HepG2 (cell line): ENCODE results near the gene GRAMD1B. TPM values are rescaled to one million over a fixed set of nuclear protein-coding genes. Genes with fewer than 3 reads are reported as not detected.
A peak's percentile ranks its signal among the peaks of the same experiment; 100 is the strongest.

Experiments
- ATAC-seq: fragments of 200-7000 bp; cut with Tn5 transposase; 3 replicates; pipeline ENCODE4 v1.9.1; 2020; ENCODE audit warnings: mild to moderate bottlenecking, moderate library complexity
- BruUV-seq: library from RNA; stranded (reverse); fragments of 400-500 nt; replicated peaks from 2 replicates; lab custom pipeline; 2021; lab: Mats Ljungman, UMichigan
- CTCF ChIA-PET: fragments of 300-600 bp; formaldehyde crosslinking; extraction: SDS; loops from one replicate; lab custom pipeline; 2021; ENCODE audit warnings: low total read pairs, inconsistent platforms, low intra/inter-chr PET ratio; lab: Yijun Ruan, JAX
- POLR2A ChIA-PET: fragments of 350-600 bp; sonication (Branson Sonifier 250); formaldehyde crosslinking; loops from one replicate; lab custom pipeline; 2020; ENCODE audit warnings: antibody characterized with exemption, inconsistent platforms; lab: Yijun Ruan, JAX
- DNase-seq: peaks from one replicate; pipeline ENCODE4 v3.0.0-alpha.2; 2015; ENCODE audit warnings: low spot score
- FAIRE-seq: peaks from 3 replicates; lab custom pipeline; 2011; peaks lifted over from hg19 to GRCh38; lab: Jason Lieb, UNC
- H2AFZ ChIP-seq: one replicate; pipeline ENCODE4 v1.6.1; 2011; ENCODE audit warnings: low read length, inconsistent platforms
- H3K27ac ChIP-seq: fragments of 300-600 bp; 3 replicates; pipeline ENCODE4 v1.8.0; 2011; ENCODE audit warnings: mixed run types, mild to moderate bottlenecking, mixed read lengths, low read length, inconsistent platforms; ENCODE audit not compliant: insufficient read depth; ENCODE audit errors: extremely low read length
- H3K27me3 ChIP-seq, 2 experiments: fragments of 200-600 bp in 1 of 2; 2 replicates in 1 of 2; 3 replicates in 1 of 2; pipeline versions ENCODE4 v1.6.0 to v1.8.0; 2011; ENCODE audit warnings: low read length in 2 of 2, mild to moderate bottlenecking in 2 of 2, moderate library complexity in 2 of 2, inconsistent platforms in 1 of 2; ENCODE audit not compliant: insufficient read depth in 2 of 2, control insufficient read depth in 1 of 2
- H3K36me3 ChIP-seq, 2 experiments: fragments of 200-600 bp in 1 of 2; replicated peaks in 1 of 2; 2 replicates in 1 of 2; 3 replicates in 1 of 2; pipeline versions ENCODE4 v1.5.1 to v1.8.0; 2011; ENCODE audit warnings: low read length in 2 of 2, inconsistent platforms in 1 of 2; ENCODE audit not compliant: insufficient read depth in 2 of 2, control insufficient read depth in 1 of 2
- H3K4me1 ChIP-seq: 2 replicates; pipeline ENCODE4 v1.5.1; 2012; ENCODE audit warnings: low read length, inconsistent platforms; ENCODE audit not compliant: insufficient read depth
- H3K4me2 ChIP-seq: 2 replicates; pipeline ENCODE4 v1.6.0; 2011; ENCODE audit warnings: low read depth, low read length, inconsistent platforms
- H3K4me3 ChIP-seq, 3 experiments: fragments of 200-600 bp in 1 of 3; sonication (generic), shearing (Covaris generic) in 1 of 3; replicated peaks in 1 of 3; 2 replicates each; pipeline ENCODE4 v1.5.1; 2011 to 2016; ENCODE audit warnings: low read length in 3 of 3, inconsistent platforms in 2 of 3, low read depth in 2 of 3, mild to moderate bottlenecking in 2 of 3, control low read depth in 1 of 3, mixed read lengths in 1 of 3; ENCODE audit not compliant: insufficient read depth in 1 of 3
- H3K79me2 ChIP-seq: one replicate; pipeline ENCODE4 v1.6.1; 2011; ENCODE audit warnings: low read length, inconsistent platforms; ENCODE audit not compliant: insufficient read depth
- H3K9ac ChIP-seq: 2 replicates; pipeline ENCODE4 v1.6.0; 2011; ENCODE audit warnings: mild to moderate bottlenecking, low read depth, low read length, inconsistent platforms; ENCODE audit not compliant: insufficient read depth
- H3K9me3 ChIP-seq: 2 replicates; pipeline ENCODE4 v1.5.1; 2012; ENCODE audit warnings: mild to moderate bottlenecking, low read length
- H4K20me1 ChIP-seq: 2 replicates; pipeline ENCODE4 v1.6.0; 2011; ENCODE audit warnings: inconsistent platforms, mild to moderate bottlenecking, low read length, moderate library complexity; ENCODE audit not compliant: insufficient read depth
- ATAD3A ChIP-seq: sonication (generic); formaldehyde crosslinking; IDR thresholded peaks from 2 replicates; pipeline ENCODE4 v1.4.0; 2020; ENCODE audit warnings: missing genetic modification reagents
- FIP1L1 ChIP-seq: fragments of 200-400 bp; formaldehyde crosslinking; IDR thresholded peaks from 2 replicates; pipeline ENCODE4 v1.6.1; 2018; ENCODE audit warnings: low read depth, mild to moderate bottlenecking, low read length, moderate library complexity, borderline replicate concordance; ENCODE audit not compliant: insufficient read depth
- GABPA ChIP-seq, 2 experiments: IDR thresholded peaks; 2 replicates each; pipeline ENCODE4 v1.6.1; 2011 to 2016; ENCODE audit warnings: low read depth in 2 of 2, low read length in 1 of 2, missing biosample characterization in 1 of 2, missing genetic modification characterization in 1 of 2
- GPN1 ChIP-seq: sonication (generic); formaldehyde crosslinking; IDR thresholded peaks from 2 replicates; pipeline ENCODE4 v1.5.1; 2020; ENCODE audit warnings: missing genetic modification reagents, borderline replicate concordance
- NR2C2 ChIP-seq: sonication (generic); formaldehyde crosslinking; IDR thresholded peaks from 2 replicates; pipeline ENCODE4 v1.4.0; 2020; ENCODE audit warnings: missing genetic modification reagents, mild to moderate bottlenecking, moderate library complexity, borderline replicate concordance
- PHF21A ChIP-seq: sonication (generic); formaldehyde crosslinking; IDR thresholded peaks from 2 replicates; pipeline ENCODE4 v1.5.0; 2020; ENCODE audit warnings: mild to moderate bottlenecking, missing genetic modification reagents
- POLR2A ChIP-seq, 2 experiments: IDR thresholded peaks; 2 replicates each; pipeline ENCODE4 v1.6.1; 2011; ENCODE audit warnings: low read depth in 2 of 2, low read length in 2 of 2, mild to moderate bottlenecking in 1 of 2, moderate library complexity in 1 of 2; ENCODE audit not compliant: insufficient read depth in 1 of 2
- SOX6 ChIP-seq, 2 experiments: fragments of 450-650 bp in 1 of 2; sonication (generic) in 1 of 2; formaldehyde crosslinking in 1 of 2; IDR thresholded peaks; 2 replicates each; pipeline versions ENCODE4 v1.4.0 to v1.6.1; 2017 to 2020; ENCODE audit warnings: antibody characterized with exemption in 1 of 2, mild to moderate bottlenecking in 1 of 2, missing genetic modification reagents in 1 of 2
- ZFP41 ChIP-seq: sonication (generic); formaldehyde crosslinking; IDR thresholded peaks from 2 replicates; pipeline ENCODE4 v1.4.0; 2020; ENCODE audit warnings: mild to moderate bottlenecking, missing genetic modification reagents, borderline replicate concordance
- ZFYVE20 ChIP-seq: sonication (generic); formaldehyde crosslinking; IDR thresholded peaks from 2 replicates; pipeline ENCODE4 v1.8.0; 2023; ENCODE audit warnings: low read depth, mild to moderate bottlenecking, moderate library complexity, missing genetic modification reagents, borderline replicate concordance
- ZMYM4 ChIP-seq: sonication (generic); formaldehyde crosslinking; IDR thresholded peaks from 2 replicates; pipeline ENCODE4 v1.8.1; 2023; ENCODE audit warnings: mild to moderate bottlenecking, missing genetic modification reagents
- ZNF446 ChIP-seq: sonication (generic); formaldehyde crosslinking; IDR thresholded peaks from 2 replicates; pipeline ENCODE4 v1.5.0; 2020; ENCODE audit warnings: mild to moderate bottlenecking, missing genetic modification reagents
- WGBS: methylation state at CpG from one replicate; pipeline ENCODE4 v1.1.6; 2017; ENCODE audit warnings: low lambda C conversion rate; 5-methylcytosine and 5-hydroxymethylcytosine counted together
- in situ Hi-C: cut with HindIII; loops from 2 replicates; pipeline ENCODE4 v1.10.0; 2017; ENCODE audit warnings: low pct_unique_long_range_greater_than_20kb; ENCODE audit not compliant: extremely low pct_ligation_motif_present
- intact Hi-C: fragments of 100-400 bp; cut with micrococcal nuclease; formaldehyde crosslinking; loops from one replicate; pipeline ENCODE4 v1.10.0; 2022; ENCODE audit not compliant: unreplicated experiment
- polyA plus RNA-seq, 8 experiments: library from polyadenylated mRNA; depleted of rRNA in 3 of 8; stranded (reverse) in 7 of 8; unstranded in 1 of 8; fragments of >200 nt; fragmentation: Illumina TruSeq in 4 of 8; extraction: Trizol in 4 of 8; gene quantifications; 2 replicates each; pipeline versions ENCODE4 v1.2.1 to v1.2.3, GENCODE V29; 2011 to 2016; ENCODE audit warnings: low read depth in 4 of 8, missing spikeins in 1 of 8, mixed read lengths in 1 of 8; ENCODE audit not compliant: insufficient read depth in 1 of 8
- total RNA-seq, 5 experiments: library from RNA; depleted of rRNA; stranded (reverse); fragments of >200 nt; fragmentation: Illumina TruSeq; extraction: Trizol; gene quantifications; 2 replicates each; pipeline ENCODE4 v1.2.3, GENCODE V29; 2016; ENCODE audit warnings: low read depth in 1 of 5
- TF ChIP-seq, protein P1 (sequence below): fragments of 450-650 bp; IDR thresholded peaks from 2 replicates; pipeline ENCODE4 v1.6.1; 2016
- TF ChIP-seq, protein P2 (sequence below): sonication (generic); formaldehyde crosslinking; IDR thresholded peaks from 2 replicates; pipeline ENCODE4 v1.8.1; 2023; ENCODE audit warnings: mild to moderate bottlenecking, missing genetic modification reagents, borderline replicate concordance

GRAMD1B gene
- total and polyA plus RNA-seq, 2 of the 13 experiments (the other 11 are each of a cell fraction or from before 2014, with no cell fraction given), result 0.12 TPM; not detected in 1

DNA sequence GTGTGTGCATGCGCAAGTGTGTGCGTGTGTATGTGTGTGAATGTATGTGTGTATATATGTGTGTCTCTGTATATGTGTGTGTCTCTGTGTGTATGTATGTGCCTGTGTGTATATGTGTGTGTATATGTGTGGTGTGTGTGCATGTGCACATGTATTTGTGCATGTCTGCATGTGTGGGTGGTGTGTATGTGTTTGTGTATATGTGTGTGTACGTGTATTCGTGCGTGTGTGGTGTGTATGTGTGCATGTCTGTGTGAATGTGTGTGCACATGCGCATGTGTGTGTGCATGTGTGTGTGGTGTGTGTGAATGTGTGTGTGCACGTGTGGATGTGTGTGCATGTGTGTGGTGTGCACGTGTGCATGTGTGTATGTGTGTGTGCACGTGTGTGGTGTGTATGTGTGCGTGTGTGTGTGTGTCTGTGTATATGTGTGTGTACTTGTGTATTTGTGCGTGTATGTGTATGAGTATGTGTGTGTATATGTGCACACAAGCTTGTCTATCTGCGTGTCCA is 153.0 kb downstream of the GRAMD1B start:
- DNase-seq (no peak), FAIRE-seq (no peak)
- Histone ChIP-seq H4K20me1 (no peaks in the 10 kb centered on the region), H2AFZ (no peak overlapping the region), H3K27ac (no peak overlapping the region), H3K79me2 (no peaks in the 10 kb centered on the region), H3K36me3 (no peaks in the 10 kb centered on the region), H3K9ac (no peak overlapping the region), H3K4me3 (no peak overlapping the region), H3K4me2 (no peak overlapping the region), H3K4me1 (peaks cover 12% of the 10 kb centered on the region), H3K9me3 (no peaks in the 10 kb centered on the region), H3K27me3 (peaks cover 1 to 13% of the 10 kb centered on the region in 2 experiments; a peak in 4 of 5 replicates)
- POLR2A ChIA-PET, result no interaction called here
- WGBS, result 76% methylated on average over 11 of the region's 12 CpGs
- CTCF ChIA-PET, result no interaction called here
- no TSS peak for BruUV-seq
- in situ Hi-C loops, result no loop called here
- TF ChIP-seq ZNF446 (CRISPR knock-in tag), result no peak
- TF ChIP-seq, protein P1, sequence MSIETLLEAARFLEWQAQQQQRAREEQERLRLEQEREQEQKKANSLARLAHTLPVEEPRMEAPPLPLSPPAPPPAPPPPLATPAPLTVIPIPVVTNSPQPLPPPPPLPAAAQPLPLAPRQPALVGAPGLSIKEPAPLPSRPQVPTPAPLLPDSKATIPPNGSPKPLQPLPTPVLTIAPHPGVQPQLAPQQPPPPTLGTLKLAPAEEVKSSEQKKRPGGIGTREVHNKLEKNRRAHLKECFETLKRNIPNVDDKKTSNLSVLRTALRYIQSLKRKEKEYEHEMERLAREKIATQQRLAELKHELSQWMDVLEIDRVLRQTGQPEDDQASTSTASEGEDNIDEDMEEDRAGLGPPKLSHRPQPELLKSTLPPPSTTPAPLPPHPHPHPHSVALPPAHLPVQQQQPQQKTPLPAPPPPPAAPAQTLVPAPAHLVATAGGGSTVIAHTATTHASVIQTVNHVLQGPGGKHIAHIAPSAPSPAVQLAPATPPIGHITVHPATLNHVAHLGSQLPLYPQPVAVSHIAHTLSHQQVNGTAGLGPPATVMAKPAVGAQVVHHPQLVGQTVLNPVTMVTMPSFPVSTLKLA, result peak; percentile 98
- TF ChIP-seq GABPA (IDR thresholded peaks at IDR 0.05; ENCODE audit: low read depth, low read length), result 0 out of 2 replicates have a peak, but pooled peaks have one; percentile 7
- no peak for TF ChIP-seq GABPA (CRISPR knock-in tag; IDR thresholded peaks at IDR 0.05; ENCODE audit: low read depth)
- 0 out of 2 replicates have a peak, but pooled peaks have one; percentile 13 for TF ChIP-seq SOX6 (IDR thresholded peaks at IDR 0.05)
- TF ChIP-seq SOX6 (CRISPR knock-in tag; IDR thresholded peaks at IDR 0.05), result no peak
- TF ChIP-seq, all 625 proteins: peak for 3
- ATAC-seq, result no peak
- intact Hi-C loops, result loop anchor here (10.0 kb wide), 1 partner anchor 62 kb away; no protein-coding TSS in a partner anchor

DNA sequence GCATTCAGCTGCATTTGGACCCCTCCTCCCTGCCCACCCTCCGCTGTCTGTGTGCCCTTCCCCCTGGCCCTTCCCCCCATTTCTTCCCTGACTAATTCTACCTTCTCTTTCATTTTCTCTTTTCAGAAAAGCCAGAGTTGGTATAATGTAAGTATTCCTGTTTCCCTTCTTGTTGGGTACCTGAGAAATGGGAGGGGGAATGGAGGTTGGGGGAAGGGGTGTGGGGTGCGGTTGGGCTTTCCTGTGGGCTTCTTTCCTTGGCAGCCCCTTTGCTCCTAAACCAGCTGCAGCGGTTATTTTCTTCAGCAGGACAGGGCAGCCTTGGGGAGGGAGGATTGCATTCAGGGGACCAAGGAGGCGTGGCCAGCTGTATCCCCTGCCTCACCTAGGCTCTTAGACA is 154.1 kb downstream of the GRAMD1B start:
- ATAC-seq, result no peak
- TF ChIP-seq ZFP41 (CRISPR knock-in tag) (no peak), GPN1 (CRISPR knock-in tag) (no peak), ZMYM4 (no peak), ATAD3A (CRISPR knock-in tag) (no peak), POLR2A (IDR thresholded peaks at IDR 0.05; ENCODE audit: insufficient read depth in 1 of 2, low read depth in 2 of 2, low read length in 2 of 2) (no peak), FIP1L1 (no peak), ZFYVE20 (CRISPR knock-in tag) (no peak), NR2C2 (CRISPR knock-in tag) (no peak), PHF21A (no peak)
- TF ChIP-seq, protein P2, sequence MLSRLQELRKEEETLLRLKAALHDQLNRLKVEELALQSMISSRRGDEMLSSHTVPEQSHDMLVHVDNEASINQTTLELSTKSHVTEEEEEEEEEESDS (CRISPR knock-in tag), result no peak

More for the DNA sequence above, 154.1 kb downstream of the GRAMD1B start:
- Histone ChIP-seq H3K9ac (no peak overlapping the region), H3K4me2 (no peak overlapping the region), H3K27me3 (peaks cover 1 to 3% of the 10 kb centered on the region in 2 experiments; a peak in 2 of 5 replicates), H3K36me3 (no peaks in the 10 kb centered on the region), H2AFZ (no peak overlapping the region), H3K9me3 (no peaks in the 10 kb centered on the region), H3K4me3 (no peak overlapping the region), H4K20me1 (no peaks in the 10 kb centered on the region), H3K79me2 (no peaks in the 10 kb centered on the region), H3K4me1 (peaks cover 18% of the 10 kb centered on the region), H3K27ac (no peak overlapping the region)
- 14% methylated on average over 2 of the region's 4 CpGs for WGBS
- ChIA-PET POLR2A (no interaction called here), CTCF (no interaction called here)
- FAIRE-seq (no peak), DNase-seq (no peak)
- BruUV-seq, result no TSS peak
- intact Hi-C loops (loop anchor here (10.0 kb wide), 1 partner anchor 61 kb away; no protein-coding TSS in a partner anchor), in situ Hi-C loops (no loop called here)
